Measurements from ENCODE around the gene ELMO1.

GRCh38 chr7:37391791-37392672 is 56.6 kb downstream of the ELMO1 start:
- no peak for TF ChIP-seq POLR2A (IDR thresholded peaks at IDR 0.05; ENCODE audit: low read length)
- TF ChIP-seq GATA1 (IDR thresholded peaks at IDR 0.05; ENCODE audit: low read depth, low read length) = no peak
